Ovary (tissue), 3 donors: ENCODE measurements around the gene COL1A2.

Experiments
- POLR2A ChIP-seq: fragments of 450-650 bp; IDR thresholded peaks from one replicate; pipeline ENCODE4 v1.6.1; 2017; ENCODE audit warnings: antibody characterized with exemption, mild to moderate bottlenecking, moderate library complexity
- TF ChIP-seq, protein P1 (sequence below), 3 donors: fragments of 450-650 bp in 2 of 3; fragments of 200-600 bp in 1 of 3; IDR thresholded peaks; one replicate each; pipeline versions ENCODE4 v1.5.1 to v1.8.0; 2016 to 2022; ENCODE audit warnings: antibody characterized with exemption in 3 of 3, mild to moderate bottlenecking in 1 of 3
- donor health status: DM: no; HTN: no; CAD: no.

- TF ChIP-seq, protein P1, sequence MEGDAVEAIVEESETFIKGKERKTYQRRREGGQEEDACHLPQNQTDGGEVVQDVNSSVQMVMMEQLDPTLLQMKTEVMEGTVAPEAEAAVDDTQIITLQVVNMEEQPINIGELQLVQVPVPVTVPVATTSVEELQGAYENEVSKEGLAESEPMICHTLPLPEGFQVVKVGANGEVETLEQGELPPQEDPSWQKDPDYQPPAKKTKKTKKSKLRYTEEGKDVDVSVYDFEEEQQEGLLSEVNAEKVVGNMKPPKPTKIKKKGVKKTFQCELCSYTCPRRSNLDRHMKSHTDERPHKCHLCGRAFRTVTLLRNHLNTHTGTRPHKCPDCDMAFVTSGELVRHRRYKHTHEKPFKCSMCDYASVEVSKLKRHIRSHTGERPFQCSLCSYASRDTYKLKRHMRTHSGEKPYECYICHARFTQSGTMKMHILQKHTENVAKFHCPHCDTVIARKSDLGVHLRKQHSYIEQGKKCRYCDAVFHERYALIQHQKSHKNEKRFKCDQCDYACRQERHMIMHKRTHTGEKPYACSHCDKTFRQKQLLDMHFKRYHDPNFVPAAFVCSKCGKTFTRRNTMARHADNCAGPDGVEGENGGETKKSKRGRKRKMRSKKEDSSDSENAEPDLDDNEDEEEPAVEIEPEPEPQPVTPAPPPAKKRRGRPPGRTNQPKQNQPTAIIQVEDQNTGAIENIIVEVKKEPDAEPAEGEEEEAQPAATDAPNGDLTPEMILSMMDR (IDR thresholded peaks at IDR 0.05) = no peak
- no peak for TF ChIP-seq POLR2A
These were observed 63.3 kb downstream of the COL1A2 start for GRCh38 chr7:94458041-94458440.
